HepG2 (cell line): ENCODE results near the gene VEZF1. TPM values are rescaled to one million over a fixed set of nuclear protein-coding genes. Genes with fewer than 3 reads are reported as not detected.

Source experiments
- ATM ChIP-seq: fragments of 450-650 bp; IDR thresholded peaks from 2 replicates; pipeline ENCODE4 v1.7.1; 2017; ENCODE audit warnings: mild to moderate bottlenecking, borderline replicate concordance
- HDAC1 ChIP-seq: sonication (generic); formaldehyde crosslinking; IDR thresholded peaks from 2 replicates; pipeline ENCODE4 v1.5.1; 2020; ENCODE audit warnings: mild to moderate bottlenecking, missing genetic modification reagents
- NCOA2 ChIP-seq: sonication (generic); formaldehyde crosslinking; IDR thresholded peaks from 2 replicates; pipeline ENCODE4 v1.8.0; 2022; ENCODE audit warnings: inconsistent platforms
- NFIC ChIP-seq: IDR thresholded peaks from 2 replicates; pipeline ENCODE4 v1.6.1; 2012; ENCODE audit warnings: mild to moderate bottlenecking, low read length, inconsistent platforms
- NPAS2 ChIP-seq: sonication (generic); formaldehyde crosslinking; IDR thresholded peaks from 2 replicates; pipeline ENCODE4 v1.8.0; 2022; ENCODE audit warnings: mild to moderate bottlenecking, missing genetic modification reagents, borderline replicate concordance
- TBX3 ChIP-seq: fragments of 450-650 bp; IDR thresholded peaks from 2 replicates; pipeline ENCODE4 v1.6.1; 2017; ENCODE audit warnings: antibody characterized with exemption, mild to moderate bottlenecking, inconsistent platforms, borderline replicate concordance
- ZIK1 ChIP-seq: sonication (generic); formaldehyde crosslinking; IDR thresholded peaks from 2 replicates; pipeline ENCODE4 v1.5.0; 2020; ENCODE audit warnings: mild to moderate bottlenecking, low read depth, missing genetic modification reagents, borderline replicate concordance
- ZNF264 ChIP-seq: sonication (generic); formaldehyde crosslinking; IDR thresholded peaks from 2 replicates; pipeline ENCODE4 v1.4.0; 2020; ENCODE audit warnings: missing genetic modification reagents
- ZNF33A ChIP-seq: sonication (generic); formaldehyde crosslinking; IDR thresholded peaks from 2 replicates; pipeline ENCODE4 v1.5.1; 2020; ENCODE audit warnings: missing genetic modification reagents, mild to moderate bottlenecking, moderate library complexity, borderline replicate concordance
- ZNF607 ChIP-seq: sonication (generic); formaldehyde crosslinking; IDR thresholded peaks from 2 replicates; pipeline ENCODE4 v1.5.1; 2020; ENCODE audit warnings: missing genetic modification reagents, mild to moderate bottlenecking, borderline replicate concordance
- polyA plus RNA-seq, 8 experiments: library from polyadenylated mRNA; depleted of rRNA in 3 of 8; stranded (reverse) in 7 of 8; unstranded in 1 of 8; fragments of >200 nt; fragmentation: Illumina TruSeq in 4 of 8; extraction: Trizol in 4 of 8; gene quantifications; 2 replicates each; pipeline versions ENCODE4 v1.2.1 to v1.2.3, GENCODE V29; 2011 to 2016; ENCODE audit warnings: low read depth in 4 of 8, missing spikeins in 1 of 8, mixed read lengths in 1 of 8; ENCODE audit not compliant: insufficient read depth in 1 of 8
- total RNA-seq, 5 experiments: library from RNA; depleted of rRNA; stranded (reverse); fragments of >200 nt; fragmentation: Illumina TruSeq; extraction: Trizol; gene quantifications; 2 replicates each; pipeline ENCODE4 v1.2.3, GENCODE V29; 2016; ENCODE audit warnings: low read depth in 1 of 5
- TF ChIP-seq, protein P1 (sequence below): IDR thresholded peaks from 2 replicates; pipeline ENCODE4 v1.6.1; 2016; ENCODE audit warnings: low read depth, missing genetic modification reagents, missing compliant biosample characterization
- TF ChIP-seq, protein P2 (sequence below): sonication (generic); formaldehyde crosslinking; IDR thresholded peaks from 2 replicates; pipeline ENCODE4 v1.5.0; 2020; ENCODE audit warnings: missing genetic modification reagents
- TF ChIP-seq, protein P3 (sequence below): sonication (generic); formaldehyde crosslinking; IDR thresholded peaks from 2 replicates; pipeline ENCODE4 v1.4.0; 2020; ENCODE audit warnings: mild to moderate bottlenecking, missing genetic modification reagents
- TF ChIP-seq, protein P4 (sequence below): IDR thresholded peaks from 2 replicates; pipeline ENCODE4 v1.6.1; 2012; ENCODE audit warnings: low read depth, low read length, improper control_type of control experiment
- TF ChIP-seq, protein P5 (sequence below): sonication (generic); formaldehyde crosslinking; IDR thresholded peaks from 2 replicates; pipeline ENCODE4 v1.5.1; 2020; ENCODE audit warnings: mild to moderate bottlenecking, missing genetic modification reagents, moderate library complexity

The VEZF1 gene
- total and polyA plus RNA-seq, 2 of the 13 experiments (the other 11 are each of a cell fraction or from before 2014, with no cell fraction given) = 45.9 to 49.7 TPM

DNA sequence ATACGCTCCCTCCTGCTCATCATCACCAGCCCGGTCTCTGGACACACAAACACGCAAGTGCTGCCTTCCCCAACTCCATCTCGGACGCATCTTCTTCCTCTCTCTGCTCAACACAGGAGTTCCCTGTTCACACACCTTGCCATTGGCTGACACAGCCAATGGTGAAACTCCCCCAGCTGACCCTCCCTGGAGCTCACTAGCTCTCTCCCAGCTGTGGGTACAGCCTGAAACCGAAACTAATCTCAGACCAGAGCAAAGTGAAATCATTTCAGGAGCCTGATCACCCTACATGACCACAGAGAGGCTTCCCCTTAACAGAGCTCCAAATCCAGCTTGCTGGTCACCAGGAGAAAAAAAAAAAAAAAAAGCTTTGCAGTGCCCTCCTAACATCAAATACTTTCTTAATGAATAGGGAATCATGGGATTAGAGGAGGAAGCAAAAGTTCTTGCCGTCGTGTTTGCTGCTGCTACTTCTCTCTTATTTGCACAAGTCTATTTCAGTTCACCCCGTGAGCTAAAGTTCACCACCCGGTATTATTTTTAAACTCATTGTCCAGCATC lies 41.2 kb downstream of the VEZF1 start (continued):
- TF ChIP-seq, protein P1, sequence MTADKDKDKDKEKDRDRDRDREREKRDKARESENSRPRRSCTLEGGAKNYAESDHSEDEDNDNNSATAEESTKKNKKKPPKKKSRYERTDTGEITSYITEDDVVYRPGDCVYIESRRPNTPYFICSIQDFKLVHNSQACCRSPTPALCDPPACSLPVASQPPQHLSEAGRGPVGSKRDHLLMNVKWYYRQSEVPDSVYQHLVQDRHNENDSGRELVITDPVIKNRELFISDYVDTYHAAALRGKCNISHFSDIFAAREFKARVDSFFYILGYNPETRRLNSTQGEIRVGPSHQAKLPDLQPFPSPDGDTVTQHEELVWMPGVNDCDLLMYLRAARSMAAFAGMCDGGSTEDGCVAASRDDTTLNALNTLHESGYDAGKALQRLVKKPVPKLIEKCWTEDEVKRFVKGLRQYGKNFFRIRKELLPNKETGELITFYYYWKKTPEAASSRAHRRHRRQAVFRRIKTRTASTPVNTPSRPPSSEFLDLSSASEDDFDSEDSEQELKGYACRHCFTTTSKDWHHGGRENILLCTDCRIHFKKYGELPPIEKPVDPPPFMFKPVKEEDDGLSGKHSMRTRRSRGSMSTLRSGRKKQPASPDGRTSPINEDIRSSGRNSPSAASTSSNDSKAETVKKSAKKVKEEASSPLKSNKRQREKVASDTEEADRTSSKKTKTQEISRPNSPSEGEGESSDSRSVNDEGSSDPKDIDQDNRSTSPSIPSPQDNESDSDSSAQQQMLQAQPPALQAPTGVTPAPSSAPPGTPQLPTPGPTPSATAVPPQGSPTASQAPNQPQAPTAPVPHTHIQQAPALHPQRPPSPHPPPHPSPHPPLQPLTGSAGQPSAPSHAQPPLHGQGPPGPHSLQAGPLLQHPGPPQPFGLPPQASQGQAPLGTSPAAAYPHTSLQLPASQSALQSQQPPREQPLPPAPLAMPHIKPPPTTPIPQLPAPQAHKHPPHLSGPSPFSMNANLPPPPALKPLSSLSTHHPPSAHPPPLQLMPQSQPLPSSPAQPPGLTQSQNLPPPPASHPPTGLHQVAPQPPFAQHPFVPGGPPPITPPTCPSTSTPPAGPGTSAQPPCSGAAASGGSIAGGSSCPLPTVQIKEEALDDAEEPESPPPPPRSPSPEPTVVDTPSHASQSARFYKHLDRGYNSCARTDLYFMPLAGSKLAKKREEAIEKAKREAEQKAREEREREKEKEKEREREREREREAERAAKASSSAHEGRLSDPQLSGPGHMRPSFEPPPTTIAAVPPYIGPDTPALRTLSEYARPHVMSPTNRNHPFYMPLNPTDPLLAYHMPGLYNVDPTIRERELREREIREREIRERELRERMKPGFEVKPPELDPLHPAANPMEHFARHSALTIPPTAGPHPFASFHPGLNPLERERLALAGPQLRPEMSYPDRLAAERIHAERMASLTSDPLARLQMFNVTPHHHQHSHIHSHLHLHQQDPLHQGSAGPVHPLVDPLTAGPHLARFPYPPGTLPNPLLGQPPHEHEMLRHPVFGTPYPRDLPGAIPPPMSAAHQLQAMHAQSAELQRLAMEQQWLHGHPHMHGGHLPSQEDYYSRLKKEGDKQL (CRISPR knock-in tag) = no peak
- TF ChIP-seq, protein P2, sequence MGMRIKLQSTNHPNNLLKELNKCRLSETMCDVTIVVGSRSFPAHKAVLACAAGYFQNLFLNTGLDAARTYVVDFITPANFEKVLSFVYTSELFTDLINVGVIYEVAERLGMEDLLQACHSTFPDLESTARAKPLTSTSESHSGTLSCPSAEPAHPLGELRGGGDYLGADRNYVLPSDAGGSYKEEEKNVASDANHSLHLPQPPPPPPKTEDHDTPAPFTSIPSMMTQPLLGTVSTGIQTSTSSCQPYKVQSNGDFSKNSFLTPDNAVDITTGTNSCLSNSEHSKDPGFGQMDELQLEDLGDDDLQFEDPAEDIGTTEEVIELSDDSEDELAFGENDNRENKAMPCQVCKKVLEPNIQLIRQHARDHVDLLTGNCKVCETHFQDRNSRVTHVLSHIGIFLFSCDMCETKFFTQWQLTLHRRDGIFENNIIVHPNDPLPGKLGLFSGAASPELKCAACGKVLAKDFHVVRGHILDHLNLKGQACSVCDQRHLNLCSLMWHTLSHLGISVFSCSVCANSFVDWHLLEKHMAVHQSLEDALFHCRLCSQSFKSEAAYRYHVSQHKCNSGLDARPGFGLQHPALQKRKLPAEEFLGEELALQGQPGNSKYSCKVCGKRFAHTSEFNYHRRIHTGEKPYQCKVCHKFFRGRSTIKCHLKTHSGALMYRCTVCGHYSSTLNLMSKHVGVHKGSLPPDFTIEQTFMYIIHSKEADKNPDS (CRISPR knock-in tag) = no peak
- TF ChIP-seq NCOA2 (CRISPR knock-in tag) (0 out of 2 replicates have a peak, but pooled peaks have one; percentile 9), NPAS2 (CRISPR knock-in tag) (no peak), ZNF607 (CRISPR knock-in tag) (no peak), TBX3 (no peak), ZIK1 (CRISPR knock-in tag) (no peak), HDAC1 (no peak), ZNF264 (CRISPR knock-in tag) (no peak), ATM (no peak), NFIC (no peak), ZNF33A (CRISPR knock-in tag) (no peak)
- TF ChIP-seq, protein P3, sequence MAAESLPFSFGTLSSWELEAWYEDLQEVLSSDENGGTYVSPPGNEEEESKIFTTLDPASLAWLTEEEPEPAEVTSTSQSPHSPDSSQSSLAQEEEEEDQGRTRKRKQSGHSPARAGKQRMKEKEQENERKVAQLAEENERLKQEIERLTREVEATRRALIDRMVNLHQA (CRISPR knock-in tag) = no peak
- TF ChIP-seq, protein P4, sequence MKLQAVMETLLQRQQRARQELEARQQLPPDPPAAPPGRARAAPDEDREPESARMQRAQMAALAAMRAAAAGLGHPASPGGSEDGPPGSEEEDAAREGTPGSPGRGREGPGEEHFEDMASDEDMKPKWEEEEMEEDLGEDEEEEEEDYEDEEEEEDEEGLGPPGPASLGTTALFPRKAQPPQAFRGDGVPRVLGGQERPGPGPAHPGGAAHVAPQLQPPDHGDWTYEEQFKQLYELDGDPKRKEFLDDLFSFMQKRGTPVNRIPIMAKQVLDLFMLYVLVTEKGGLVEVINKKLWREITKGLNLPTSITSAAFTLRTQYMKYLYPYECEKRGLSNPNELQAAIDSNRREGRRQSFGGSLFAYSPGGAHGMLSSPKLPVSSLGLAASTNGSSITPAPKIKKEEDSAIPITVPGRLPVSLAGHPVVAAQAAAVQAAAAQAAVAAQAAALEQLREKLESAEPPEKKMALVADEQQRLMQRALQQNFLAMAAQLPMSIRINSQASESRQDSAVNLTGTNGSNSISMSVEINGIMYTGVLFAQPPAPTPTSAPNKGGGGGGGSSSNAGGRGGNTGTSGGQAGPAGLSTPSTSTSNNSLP = no peak
- TF ChIP-seq, protein P5, sequence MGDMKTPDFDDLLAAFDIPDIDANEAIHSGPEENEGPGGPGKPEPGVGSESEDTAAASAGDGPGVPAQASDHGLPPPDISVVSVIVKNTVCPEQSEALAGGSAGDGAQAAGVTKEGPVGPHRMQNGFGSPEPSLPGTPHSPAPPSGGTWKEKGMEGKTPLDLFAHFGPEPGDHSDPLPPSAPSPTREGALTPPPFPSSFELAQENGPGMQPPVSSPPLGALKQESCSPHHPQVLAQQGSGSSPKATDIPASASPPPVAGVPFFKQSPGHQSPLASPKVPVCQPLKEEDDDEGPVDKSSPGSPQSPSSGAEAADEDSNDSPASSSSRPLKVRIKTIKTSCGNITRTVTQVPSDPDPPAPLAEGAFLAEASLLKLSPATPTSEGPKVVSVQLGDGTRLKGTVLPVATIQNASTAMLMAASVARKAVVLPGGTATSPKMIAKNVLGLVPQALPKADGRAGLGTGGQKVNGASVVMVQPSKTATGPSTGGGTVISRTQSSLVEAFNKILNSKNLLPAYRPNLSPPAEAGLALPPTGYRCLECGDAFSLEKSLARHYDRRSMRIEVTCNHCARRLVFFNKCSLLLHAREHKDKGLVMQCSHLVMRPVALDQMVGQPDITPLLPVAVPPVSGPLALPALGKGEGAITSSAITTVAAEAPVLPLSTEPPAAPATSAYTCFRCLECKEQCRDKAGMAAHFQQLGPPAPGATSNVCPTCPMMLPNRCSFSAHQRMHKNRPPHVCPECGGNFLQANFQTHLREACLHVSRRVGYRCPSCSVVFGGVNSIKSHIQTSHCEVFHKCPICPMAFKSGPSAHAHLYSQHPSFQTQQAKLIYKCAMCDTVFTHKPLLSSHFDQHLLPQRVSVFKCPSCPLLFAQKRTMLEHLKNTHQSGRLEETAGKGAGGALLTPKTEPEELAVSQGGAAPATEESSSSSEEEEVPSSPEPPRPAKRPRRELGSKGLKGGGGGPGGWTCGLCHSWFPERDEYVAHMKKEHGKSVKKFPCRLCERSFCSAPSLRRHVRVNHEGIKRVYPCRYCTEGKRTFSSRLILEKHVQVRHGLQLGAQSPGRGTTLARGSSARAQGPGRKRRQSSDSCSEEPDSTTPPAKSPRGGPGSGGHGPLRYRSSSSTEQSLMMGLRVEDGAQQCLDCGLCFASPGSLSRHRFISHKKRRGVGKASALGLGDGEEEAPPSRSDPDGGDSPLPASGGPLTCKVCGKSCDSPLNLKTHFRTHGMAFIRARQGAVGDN (CRISPR knock-in tag) = peak; percentile 25; the same call in 1 of the 2 replicates
